ENCODE data around the gene NEK7.
A peak's percentile ranks its signal among the peaks of the same experiment; 100 is the strongest.
"Not testable (repeated sequence)": the region's sequence is repeated elsewhere in the genome, so short reads cannot be mapped to it uniquely, and the experiment has no call there.

The NEK7 gene

GRCh38 chr1:198205016-198205684, 48.4 kb downstream of the NEK7 start:
- no peak for DNase-seq (ENCODE audit: low read depth)

GRCh38 chr1:198206292-198206691, 49.5 kb downstream of the NEK7 start:
- no peak for DNase-seq (ENCODE audit: low read depth)

GRCh38 chr1:198211696-198212095, 54.9 kb downstream of the NEK7 start:
- DNase-seq (ENCODE audit: low read depth), result no peak

GRCh38 chr1:198212126-198212525, 55.3 kb downstream of the NEK7 start:
- no peak for DNase-seq (ENCODE audit: low read depth)

- peak; percentile 69 for DNase-seq (ENCODE audit: low read depth)
Observed at GRCh38 chr1:198212675-198213074, 55.9 kb downstream of the NEK7 start.

GRCh38 chr1:198214924-198215323, 58.1 kb downstream of the NEK7 start:
- DNase-seq (ENCODE audit: low read depth), result no peak

GRCh38 chr1:198220428-198220827, 63.6 kb downstream of the NEK7 start:
- DNase-seq (ENCODE audit: low read depth), result no peak

GRCh38 chr1:198227010-198227409, 70.2 kb downstream of the NEK7 start:
- not testable (repeated sequence) for DNase-seq (ENCODE audit: low read depth)

- DNase-seq (ENCODE audit: low read depth), result not testable (repeated sequence)
Observed at GRCh38 chr1:198227454-198227853, 70.7 kb downstream of the NEK7 start.

- DNase-seq (ENCODE audit: low read depth), result no peak
Observed at GRCh38 chr1:198228925-198229324, 72.1 kb downstream of the NEK7 start.

GRCh38 chr1:198231779-198232178, 75.0 kb downstream of the NEK7 start:
- DNase-seq (ENCODE audit: low read depth), result no peak

GRCh38 chr1:198232378-198232777, 75.6 kb downstream of the NEK7 start:
- DNase-seq (ENCODE audit: low read depth), result no peak

- DNase-seq (ENCODE audit: low read depth), result no peak
Observed at GRCh38 chr1:198232940-198233675, 76.3 kb downstream of the NEK7 start.

GRCh38 chr1:198234520-198235251, 77.9 kb downstream of the NEK7 start:
- no peak for DNase-seq (ENCODE audit: low read depth)

- no peak for DNase-seq (ENCODE audit: low read depth)
Observed at GRCh38 chr1:198238121-198238520, 81.3 kb downstream of the NEK7 start.

GRCh38 chr1:198241553-198241952, 84.8 kb downstream of the NEK7 start:
- no peak for DNase-seq (ENCODE audit: low read depth)

- DNase-seq (ENCODE audit: low read depth), result no peak
Observed at GRCh38 chr1:198244772-198245171, 88.0 kb downstream of the NEK7 start.

GRCh38 chr1:198245379-198245778, 88.6 kb downstream of the NEK7 start:
- DNase-seq (ENCODE audit: low read depth), result no peak

- no peak for DNase-seq (ENCODE audit: low read depth)
Observed at GRCh38 chr1:198246337-198246736, 89.5 kb downstream of the NEK7 start.

- DNase-seq (ENCODE audit: low read depth), result no peak
Observed at GRCh38 chr1:198253259-198253658, 96.5 kb downstream of the NEK7 start.

- DNase-seq (ENCODE audit: low read depth), result peak; percentile 33
Observed at GRCh38 chr1:198253668-198254067, 96.9 kb downstream of the NEK7 start.

GRCh38 chr1:198254521-198254920, 97.7 kb downstream of the NEK7 start:
- DNase-seq (ENCODE audit: low read depth), result no peak

- no peak for DNase-seq (ENCODE audit: low read depth)
Observed at GRCh38 chr1:198254948-198255347, 98.2 kb downstream of the NEK7 start.
